Stimulated activated CD8-positive, alpha-beta memory T cell treated with anti-CD3 and anti-CD28 coated beads, Interleukin-15, amount 100 ng/mL, for 4 hours (primary cell): Measurements from ENCODE around the gene SLC39A12.

Experiments used
- DNase-seq, 2 donors: peaks; one replicate each; pipeline ENCODE4 v3.0.0-alpha.2; 2020; ENCODE audit warnings: low read depth in 2 of 2

SLC39A12 gene

GRCh38 chr10:17963431-17963830 lies 11.7 kb downstream of the SLC39A12 start:
- no peak for DNase-seq

- no peak for DNase-seq
Observed at GRCh38 chr10:17965649-17966235, 14.0 kb downstream of the SLC39A12 start.

GRCh38 chr10:17974505-17974904 lies 22.8 kb downstream of the SLC39A12 start:
- no peak for DNase-seq

GRCh38 chr10:17980846-17981565 lies 29.3 kb downstream of the SLC39A12 start:
- DNase-seq = no peak

- no peak for DNase-seq
Observed at GRCh38 chr10:17981766-17982380, 30.2 kb downstream of the SLC39A12 start.

GRCh38 chr10:17984056-17984455 lies 32.3 kb downstream of the SLC39A12 start:
- DNase-seq = no peak

DNA sequence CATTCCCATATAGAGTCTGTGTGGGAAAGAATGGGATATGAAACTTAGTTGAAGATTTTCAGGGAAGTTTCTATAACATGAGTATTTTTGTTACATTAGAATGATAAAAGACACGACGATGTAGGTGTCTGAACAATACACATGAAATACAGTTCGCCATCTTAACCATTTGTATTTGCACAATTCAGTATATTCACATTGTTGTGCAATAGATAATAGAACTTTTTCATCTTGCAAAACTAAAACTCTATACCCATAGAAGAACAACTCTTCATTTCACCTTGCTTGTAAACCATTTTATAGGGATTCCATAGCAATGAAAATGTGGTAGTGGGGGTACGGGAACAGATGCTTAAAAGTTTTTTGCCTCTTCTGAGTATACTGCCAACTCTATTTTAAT lies 32.8 kb downstream of the SLC39A12 start:
- DNase-seq = no peak

- no peak for DNase-seq
Observed at GRCh38 chr10:17989908-17990767, 38.4 kb downstream of the SLC39A12 start.

- no peak for DNase-seq
Observed at GRCh38 chr10:17992266-17992665, 40.5 kb downstream of the SLC39A12 start.

GRCh38 chr10:17993361-17993760 lies 41.6 kb downstream of the SLC39A12 start:
- DNase-seq = no peak

- DNase-seq = no peak
Observed at GRCh38 chr10:18000601-18001000, 48.9 kb downstream of the SLC39A12 start.

- no peak for DNase-seq
Observed at GRCh38 chr10:18005445-18005780, 53.7 kb downstream of the SLC39A12 start.

DNA sequence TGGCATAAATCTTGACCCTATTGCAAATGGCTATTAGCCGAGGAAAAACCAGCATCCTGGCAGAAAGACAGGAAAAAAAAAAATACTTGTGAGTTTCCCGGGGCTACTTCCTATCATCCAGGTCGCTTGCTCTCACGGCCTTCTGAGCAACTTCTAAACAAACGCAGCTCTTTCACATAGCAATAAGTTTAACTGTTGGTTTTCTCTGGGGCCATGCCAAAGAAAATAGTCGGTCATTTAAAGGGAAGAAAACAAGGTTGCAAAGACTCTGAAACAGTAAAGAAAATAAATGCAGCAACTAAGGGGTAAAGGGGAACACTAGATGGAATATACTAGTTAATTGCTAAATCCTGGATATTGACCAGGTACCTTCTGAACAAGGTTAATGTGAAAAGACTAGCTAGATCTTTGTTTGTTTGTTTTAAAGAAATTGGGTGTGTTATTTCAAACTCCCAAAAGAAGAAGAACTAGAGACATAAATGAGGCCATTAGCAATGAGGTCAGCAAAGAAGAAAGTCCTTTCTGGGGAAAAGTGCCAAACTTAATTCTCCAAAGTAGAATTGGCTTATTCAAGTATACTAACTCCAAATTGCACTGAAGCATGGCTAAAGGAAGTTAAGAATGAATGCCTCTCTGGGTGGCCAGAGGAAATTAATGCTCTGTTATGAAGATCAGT lies 54.2 kb downstream of the SLC39A12 start:
- no peak for DNase-seq

DNA sequence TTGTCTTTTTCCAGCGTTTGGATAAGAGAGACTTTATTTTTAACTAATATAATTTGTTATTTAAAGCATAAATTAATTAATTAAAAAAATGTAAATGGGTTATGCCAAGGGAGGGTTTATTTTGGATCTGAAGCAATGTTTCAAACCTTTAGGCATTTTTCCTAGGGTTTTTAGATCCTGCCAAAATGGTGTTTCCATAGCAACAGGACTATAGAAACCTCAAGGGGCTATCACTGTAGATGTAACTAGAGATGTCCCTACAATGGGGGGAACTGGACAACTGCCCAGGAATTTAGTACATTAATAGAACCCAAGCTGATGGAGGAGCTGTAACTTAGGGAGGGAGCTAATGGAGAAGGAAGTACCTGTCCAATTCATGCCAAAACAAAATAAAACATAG lies 57.3 kb downstream of the SLC39A12 start:
- no peak for DNase-seq

- DNase-seq = no peak
Observed at GRCh38 chr10:18010050-18010449, 58.3 kb downstream of the SLC39A12 start.

DNA sequence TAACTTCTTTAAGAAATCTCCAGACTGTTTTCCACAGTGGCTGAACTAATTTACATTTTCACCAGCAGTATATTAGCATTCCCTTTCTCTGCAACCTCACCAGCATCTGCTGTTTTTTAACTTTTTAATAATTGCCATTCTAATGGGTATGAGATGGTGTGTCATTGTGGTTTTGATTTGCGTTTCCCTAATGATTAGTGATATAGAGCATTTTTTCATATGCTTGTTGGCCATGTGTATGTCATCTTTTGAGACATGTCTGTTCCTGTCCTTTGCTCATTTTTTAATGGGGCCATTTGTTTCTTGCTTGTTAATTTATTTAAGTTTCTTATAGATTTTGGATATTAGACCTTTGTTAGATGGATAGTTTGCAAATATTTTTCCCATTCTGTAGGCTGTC lies 68.8 kb downstream of the SLC39A12 start:
- DNase-seq = no peak

DNA sequence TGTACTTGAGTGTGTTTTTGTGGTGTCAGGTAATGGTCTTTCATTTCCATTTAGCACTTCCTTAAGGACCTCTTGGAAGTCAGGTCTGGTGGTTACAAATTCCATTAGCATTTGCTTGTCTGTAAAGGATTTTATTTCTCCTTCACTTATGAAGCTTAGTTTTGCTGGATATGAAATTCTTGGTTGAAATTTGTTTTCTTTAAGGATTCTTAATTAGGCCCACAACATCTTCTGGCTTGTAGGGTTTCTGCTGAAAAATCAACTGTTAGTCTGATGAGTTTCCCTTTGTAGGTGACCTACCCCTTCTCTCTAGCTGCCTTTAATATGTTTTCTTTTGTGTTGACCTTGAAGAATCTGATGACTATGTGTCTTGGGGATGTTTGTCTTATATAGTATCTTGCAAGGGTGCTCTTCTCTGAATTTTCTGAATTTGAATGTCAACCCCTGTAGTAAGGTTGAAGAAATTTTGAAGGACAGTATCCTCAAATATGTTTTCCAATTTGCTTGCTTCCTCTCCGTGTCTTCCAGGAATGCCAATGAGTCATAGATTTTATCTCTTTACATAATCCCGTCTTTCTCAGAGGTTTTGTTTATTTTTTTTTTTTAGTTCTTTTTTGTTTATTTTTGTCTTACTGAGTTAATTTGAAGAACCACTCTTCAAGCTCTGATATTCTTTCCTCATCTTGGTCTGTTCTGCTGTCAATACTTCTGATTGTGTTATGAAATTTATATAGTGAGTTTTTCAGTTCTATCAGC lies 70.2 kb downstream of the SLC39A12 start:
- DNase-seq = no peak

GRCh38 chr10:18043148-18044006 lies 91.7 kb downstream of the SLC39A12 start:
- DNase-seq = no peak

DNA sequence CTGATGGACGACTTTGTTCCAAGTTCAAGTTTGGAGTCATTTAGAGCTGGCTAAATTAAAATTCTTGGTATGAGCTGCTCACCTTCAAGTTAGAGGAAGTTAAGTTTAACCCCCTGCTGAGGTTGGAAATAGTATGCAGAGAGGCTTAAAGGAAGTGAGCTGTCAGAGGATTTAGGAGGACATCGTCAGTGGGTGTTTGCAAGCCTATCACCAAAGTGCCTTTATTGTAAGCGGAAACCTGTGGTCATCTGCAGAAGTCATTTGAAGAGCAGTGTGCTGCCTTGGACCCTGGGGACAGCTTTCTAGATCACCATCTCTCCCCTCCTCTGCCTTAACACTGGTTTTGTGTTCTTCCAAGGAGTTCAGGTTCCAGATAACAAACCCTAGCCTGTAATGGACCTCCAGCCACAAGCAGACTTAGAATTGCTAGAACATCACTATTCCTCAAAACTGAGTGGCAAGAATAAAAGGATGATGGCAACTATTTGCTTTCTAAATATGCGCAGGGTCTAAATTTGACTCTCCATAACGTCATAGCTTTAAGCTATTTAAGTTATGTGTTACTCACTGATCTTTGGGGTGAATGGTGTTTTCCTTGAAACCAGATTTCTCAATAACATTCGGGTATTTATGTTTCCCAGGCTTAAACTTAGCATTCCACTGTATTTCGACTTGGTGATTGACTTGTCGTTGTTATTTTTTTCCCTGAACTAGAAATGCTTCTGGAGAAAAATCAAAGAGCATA lies 93.4 kb downstream of the SLC39A12 start:
- DNase-seq = no peak
